ENCODE results near the gene LHFPL2. TPM values are rescaled to one million over a fixed set of nuclear protein-coding genes. Genes with fewer than 3 reads are reported as not detected.
A peak's percentile ranks its signal among the peaks of the same experiment; 100 is the strongest.

Gene LHFPL2
- total and polyA plus RNA-seq, 7 donors, result 1.1 to 6.4 (median 3.6) TPM

DNA sequence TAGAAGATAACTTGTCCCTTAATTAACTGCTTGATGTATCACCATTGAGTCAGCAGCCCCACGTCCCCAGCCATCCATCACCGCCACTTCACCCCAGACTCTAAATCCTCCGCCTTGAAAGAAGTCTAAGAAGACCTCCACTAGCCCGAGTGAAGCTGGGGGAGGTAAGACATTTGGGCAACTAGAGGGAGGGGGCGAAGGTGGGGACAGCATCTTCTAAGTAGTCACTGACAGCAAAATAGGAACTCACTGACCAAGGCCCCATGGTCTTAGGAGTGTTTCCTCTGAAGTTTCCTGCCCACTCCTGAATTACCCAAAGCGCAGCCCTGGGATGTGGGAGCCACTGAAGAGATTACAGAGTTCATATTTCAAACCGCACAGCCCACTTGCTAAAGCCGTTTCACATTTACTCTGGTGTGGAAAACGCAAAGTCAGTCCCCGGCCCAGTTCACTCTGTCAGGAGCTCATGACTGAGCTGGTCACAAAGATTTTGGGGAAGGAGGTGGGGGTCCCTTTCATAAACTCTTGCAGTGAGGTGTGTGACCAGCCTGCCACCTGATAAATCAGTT, 107.4 kb downstream of the LHFPL2 start:
- ATAC-seq (no peak), DNase-seq (no peak)
- Histone ChIP-seq H3K27me3 (ENCODE audit: insufficient read depth in 3 of 3, low read length in 2 of 3) (no peaks in the 10 kb centered on the region), H3K4me1 (peaks cover under 1% of the 10 kb centered on the region), H3K36me3 (ENCODE audit: insufficient read depth in 1 of 2, low read depth in 1 of 2) (no peaks in the 10 kb centered on the region), H3K27ac (no peak overlapping the region), H3K9me3 (no peaks in the 10 kb centered on the region), H3K4me3 (no peak overlapping the region)
- intact Hi-C loops (cut with DNase I), result no loop called here
- TF ChIP-seq, protein P1, sequence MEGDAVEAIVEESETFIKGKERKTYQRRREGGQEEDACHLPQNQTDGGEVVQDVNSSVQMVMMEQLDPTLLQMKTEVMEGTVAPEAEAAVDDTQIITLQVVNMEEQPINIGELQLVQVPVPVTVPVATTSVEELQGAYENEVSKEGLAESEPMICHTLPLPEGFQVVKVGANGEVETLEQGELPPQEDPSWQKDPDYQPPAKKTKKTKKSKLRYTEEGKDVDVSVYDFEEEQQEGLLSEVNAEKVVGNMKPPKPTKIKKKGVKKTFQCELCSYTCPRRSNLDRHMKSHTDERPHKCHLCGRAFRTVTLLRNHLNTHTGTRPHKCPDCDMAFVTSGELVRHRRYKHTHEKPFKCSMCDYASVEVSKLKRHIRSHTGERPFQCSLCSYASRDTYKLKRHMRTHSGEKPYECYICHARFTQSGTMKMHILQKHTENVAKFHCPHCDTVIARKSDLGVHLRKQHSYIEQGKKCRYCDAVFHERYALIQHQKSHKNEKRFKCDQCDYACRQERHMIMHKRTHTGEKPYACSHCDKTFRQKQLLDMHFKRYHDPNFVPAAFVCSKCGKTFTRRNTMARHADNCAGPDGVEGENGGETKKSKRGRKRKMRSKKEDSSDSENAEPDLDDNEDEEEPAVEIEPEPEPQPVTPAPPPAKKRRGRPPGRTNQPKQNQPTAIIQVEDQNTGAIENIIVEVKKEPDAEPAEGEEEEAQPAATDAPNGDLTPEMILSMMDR (IDR thresholded peaks at IDR 0.05), result no peak
- WGBS, 3 donors, result 91 to 94% (median 93%) methylated on average over 10 of the region's 10 CpGs

DNA sequence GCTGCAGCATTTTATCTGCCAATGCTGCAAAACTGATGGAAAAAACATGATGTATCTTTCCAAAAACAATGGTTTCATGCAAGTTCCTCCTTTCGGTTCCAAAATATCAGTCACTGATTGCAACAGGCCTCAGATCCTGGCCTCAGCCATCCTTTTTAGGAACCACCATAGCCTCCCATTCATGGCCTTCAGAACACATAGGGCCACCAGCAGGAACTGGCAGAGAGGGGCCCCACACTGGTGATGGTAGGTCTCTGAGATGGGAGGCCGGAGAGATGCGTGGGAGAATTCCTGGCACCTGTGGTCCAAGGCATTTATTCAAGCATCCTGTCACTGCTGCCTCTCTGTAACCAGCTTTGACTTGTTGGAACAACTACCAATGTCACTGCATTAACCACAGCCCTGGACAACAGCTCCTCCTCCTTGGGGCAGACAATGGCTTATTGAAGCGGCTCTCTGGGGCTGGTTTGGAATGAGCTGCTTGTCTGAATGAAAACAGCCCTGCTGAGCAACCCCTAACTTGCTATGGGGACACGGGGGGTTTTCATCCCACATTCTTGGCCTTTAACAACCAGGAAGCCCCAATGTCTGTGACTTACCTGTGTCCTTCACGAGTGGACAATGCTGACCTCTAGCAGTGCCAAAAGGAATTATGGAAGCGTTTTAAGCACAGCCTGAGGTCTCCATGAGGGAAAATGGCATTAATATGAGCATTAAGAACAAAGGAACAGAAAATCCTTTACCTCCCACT, 108.1 kb downstream of the LHFPL2 start:
- WGBS, 3 donors, result 77 to 85% (median 80%) methylated on average over 7 of the region's 7 CpGs
- intact Hi-C loops (cut with DNase I), result no loop called here
- Histone ChIP-seq H3K27me3 (ENCODE audit: insufficient read depth in 3 of 3, low read length in 2 of 3) (no peaks in the 10 kb centered on the region), H3K4me3 (no peak overlapping the region), H3K36me3 (ENCODE audit: insufficient read depth in 1 of 2, low read depth in 1 of 2) (no peaks in the 10 kb centered on the region), H3K4me1 (no peaks in the 10 kb centered on the region), H3K27ac (no peak overlapping the region), H3K9me3 (no peaks in the 10 kb centered on the region)
- peak in 2 of 4 donors; percentile 48 to 57 for ATAC-seq
- no peak for DNase-seq
- TF ChIP-seq, protein P1 (IDR thresholded peaks at IDR 0.05), result no peak

DNA sequence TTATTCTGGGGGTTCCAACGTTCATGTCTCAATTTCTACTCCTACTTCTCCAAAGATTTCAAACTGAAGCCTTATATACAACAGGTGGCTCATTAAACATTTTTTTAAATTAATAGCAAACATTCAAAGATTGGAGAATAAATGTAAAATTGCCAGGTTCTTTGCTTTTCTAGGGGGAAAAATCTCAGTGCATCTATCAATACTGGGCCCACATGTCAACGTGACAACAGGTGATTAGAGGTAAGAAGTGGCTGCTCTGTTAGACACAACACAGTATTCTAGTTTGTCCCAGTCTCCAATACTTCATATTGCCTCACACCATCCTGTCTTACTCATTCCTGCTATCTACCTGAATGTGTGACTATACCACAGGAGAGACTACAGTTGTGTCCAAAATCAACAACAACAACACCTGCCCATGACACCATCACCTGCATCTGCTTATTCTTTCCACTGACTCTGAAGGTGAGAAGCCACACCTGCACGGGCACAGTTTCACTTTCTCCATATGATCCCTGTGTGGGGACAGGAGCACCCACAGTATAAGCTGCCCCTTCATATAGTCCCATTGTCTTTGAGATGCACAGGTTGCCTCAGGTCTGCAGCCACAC, 110.2 kb downstream of the LHFPL2 start:
- ATAC-seq, result no peak
- Histone ChIP-seq H3K36me3 (ENCODE audit: insufficient read depth in 1 of 2, low read depth in 1 of 2) (no peaks in the 10 kb centered on the region), H3K27me3 (ENCODE audit: insufficient read depth in 3 of 3, low read length in 2 of 3) (no peaks in the 10 kb centered on the region), H3K4me3 (no peak overlapping the region), H3K4me1 (no peaks in the 10 kb centered on the region), H3K27ac (no peak overlapping the region), H3K9me3 (no peaks in the 10 kb centered on the region)
- no peak for DNase-seq
- intact Hi-C loops (cut with DNase I), result loop anchor here in 1 of 2 donors (5.0 to 10.0 kb wide), 2 partner anchors 109 to 356 kb away; partner anchors contain the start of gene LHFPL2
- 83 to 94% (median 92%) methylated on average over 3 of the region's 3 CpGs for whole genome bisulfite sequencing, 3 donors
- TF ChIP-seq, protein P1 (IDR thresholded peaks at IDR 0.05), result no peak

DNA sequence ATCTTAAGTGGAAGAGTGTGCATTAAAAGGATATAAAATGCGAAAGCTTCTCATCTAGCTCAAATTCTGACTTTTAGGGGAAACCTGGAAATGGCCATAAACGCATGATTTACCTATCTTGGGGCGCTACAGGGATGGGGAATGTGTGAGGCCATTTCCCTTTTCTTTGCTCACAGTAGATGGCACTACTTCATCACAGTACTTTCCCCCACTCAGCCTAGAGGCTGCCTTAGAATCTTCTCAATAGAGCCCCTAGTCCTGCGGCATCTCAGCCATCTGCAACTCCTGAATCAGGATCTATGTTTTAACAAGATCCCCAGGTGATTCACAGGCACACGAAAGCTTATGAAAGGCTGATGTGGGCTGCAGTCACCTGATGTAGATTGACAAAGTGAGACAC, 110.8 kb downstream of the LHFPL2 start:
- no peaks in the 10 kb centered on the region for H3K36me3 ChIP-seq (ENCODE audit: insufficient read depth in 1 of 2, low read depth in 1 of 2)
- WGBS, 3 donors, result 48 to 55% (median 49%) methylated on average over 5 of the region's 5 CpGs
- H3K9me3 ChIP-seq, result no peaks in the 10 kb centered on the region
- H3K27me3 ChIP-seq (ENCODE audit: insufficient read depth in 3 of 3, low read length in 2 of 3), result no peaks in the 10 kb centered on the region
- intact Hi-C loops (cut with DNase I), result loop anchor here in 1 of 2 donors (2.0 to 10.0 kb wide), 3 partner anchors 109 to 429 kb away; partner anchors contain the start of gene LHFPL2
- no peak for DNase-seq
- no peaks in the 10 kb centered on the region for H3K4me1 ChIP-seq
- no peak overlapping the region for H3K27ac ChIP-seq
- TF ChIP-seq, protein P1 (IDR thresholded peaks at IDR 0.05), result peak; percentile 57
- H3K4me3 ChIP-seq, result no peak overlapping the region
- peak; percentile 68 to 87 (median 82) for ATAC-seq
